Neural progenitor cell (in vitro differentiated cells): Measurements from ENCODE around the gene ZNF300. TPM values are rescaled to one million over a fixed set of nuclear protein-coding genes. Genes with fewer than 3 reads are reported as not detected.
"Not testable (repeated sequence)": the region's sequence is repeated elsewhere in the genome, so short reads cannot be mapped to it uniquely, and the experiment has no call there.

ENCODE experiments used
- DNase-seq: peaks from one replicate; pipeline ENCODE4 v3.0.0-alpha.2; 2016; ENCODE audit warnings: low spot score
- H2AFZ ChIP-seq: fragments of 200-600 bp; sonication (generic); replicated peaks from 2 replicates; pipeline ENCODE4 v1.6.1; 2016; ENCODE audit warnings: antibody characterized with exemption
- H3F3A ChIP-seq: fragments of 200-600 bp; sonication (generic); 2 replicates; pipeline ENCODE4 v1.6.1; 2016; ENCODE audit warnings: antibody characterized with exemption, low read depth
- H3K27ac ChIP-seq: fragments of 200-600 bp; sonication (generic); 2 replicates; pipeline ENCODE4 v1.5.1; 2016; ENCODE audit warnings: mild to moderate bottlenecking
- H3K27me3 ChIP-seq: fragments of 200-600 bp; sonication (generic); 2 replicates; pipeline ENCODE4 v1.6.1; 2016; ENCODE audit warnings: mild to moderate bottlenecking, moderate library complexity
- H3K36me3 ChIP-seq: fragments of 200-600 bp; sonication (generic); 2 replicates; pipeline ENCODE4 v1.5.1; 2016
- H3K4me1 ChIP-seq: fragments of 200-600 bp; sonication (generic); 2 replicates; pipeline ENCODE4 v1.6.1; 2016; ENCODE audit warnings: mixed run types
- H3K4me2 ChIP-seq: fragments of 200-600 bp; sonication (generic); 2 replicates; pipeline ENCODE4 v1.6.1; 2016
- H3K4me3 ChIP-seq: fragments of 200-600 bp; sonication (generic); 2 replicates; pipeline ENCODE4 v1.5.1; 2016
- H3K79me2 ChIP-seq: fragments of 200-600 bp; sonication (generic); 2 replicates; pipeline ENCODE4 v1.6.1; 2016; ENCODE audit warnings: low read depth
- H3K9ac ChIP-seq: fragments of 200-600 bp; sonication (generic); 2 replicates; pipeline ENCODE4 v1.6.1; 2016
- H3K9me3 ChIP-seq: fragments of 200-600 bp; sonication (generic); 2 replicates; pipeline ENCODE4 v1.5.1; 2016; ENCODE audit warnings: low read depth
- H4K20me1 ChIP-seq: fragments of 200-600 bp; sonication (generic); 2 replicates; pipeline ENCODE4 v1.6.1; 2016; ENCODE audit warnings: low read depth
- H3K27ac Mint-ChIP-seq: 3 replicates; pipeline ENCODE4 v1.8.0; 2021; ENCODE audit warnings: mixed read lengths
- H3K27me3 Mint-ChIP-seq: 2 replicates; pipeline ENCODE4 v1.8.0; 2022; ENCODE audit warnings: low read depth, mild to moderate bottlenecking, inconsistent platforms, moderate library complexity, mixed read lengths; ENCODE audit not compliant: insufficient read depth
- H3K36me3 Mint-ChIP-seq: 3 replicates; pipeline ENCODE4 v1.8.0; 2021; ENCODE audit warnings: mixed read lengths
- H3K4me1 Mint-ChIP-seq: 3 replicates; pipeline ENCODE4 v1.8.0; 2021; ENCODE audit warnings: mixed read lengths
- H3K4me3 Mint-ChIP-seq: 3 replicates; pipeline ENCODE4 v1.8.0; 2021; ENCODE audit warnings: mild to moderate bottlenecking, moderate library complexity, mixed read lengths
- H3K9me3 Mint-ChIP-seq: 3 replicates; pipeline ENCODE4 v1.8.0; 2020; ENCODE audit warnings: mixed read lengths
- EZH2 ChIP-seq: fragments of 200-600 bp; sonication (generic); IDR thresholded peaks from 2 replicates; pipeline ENCODE4 v1.6.1; 2017; ENCODE audit warnings: antibody characterized with exemption, mild to moderate bottlenecking, moderate library complexity
- EZH2phosphoT487 ChIP-seq: fragments of 200-600 bp; sonication (generic); IDR thresholded peaks from 2 replicates; pipeline ENCODE4 v1.6.1; 2017; ENCODE audit warnings: antibody characterized with exemption
- total RNA-seq: library from RNA; depleted of rRNA; stranded (reverse); fragments of >200 nt; gene quantifications from 2 replicates; pipeline ENCODE4 v1.2.3, GENCODE V29; 2015; ENCODE audit warnings: low replicate concordance
- TF ChIP-seq, protein P1 (sequence below): fragments of 200-600 bp; sonication (generic); IDR thresholded peaks from 2 replicates; pipeline ENCODE4 v1.5.1; 2017; ENCODE audit warnings: antibody characterized with exemption, mild to moderate bottlenecking

ZNF300 gene
- total RNA-seq, 1 donor from 2014 or later = 28.8 TPM

GRCh38 chr5:150860246-150860821, 44.4 kb downstream of the ZNF300 start:
- no peaks in the 10 kb centered on the region for H4K20me1 ChIP-seq
- H3K36me3 ChIP-seq = no peaks in the 10 kb centered on the region
- Mint-ChIP-seq H3K27ac (no peak overlapping the region), H3K4me3 (no peak overlapping the region), H3K4me1 (no peaks in the 10 kb centered on the region), H3K36me3 (no peaks in the 10 kb centered on the region), H3K9me3 (no peaks in the 10 kb centered on the region), H3K27me3 (peaks cover 2% of the 10 kb centered on the region)
- no peak overlapping the region for H3K4me3 ChIP-seq
- H3K4me2 ChIP-seq = no peak overlapping the region
- H2AFZ ChIP-seq = no peak overlapping the region
- H3K4me1 ChIP-seq = no peaks in the 10 kb centered on the region
- H3F3A ChIP-seq = no peaks in the 10 kb centered on the region
- H3K27ac ChIP-seq = no peak overlapping the region
- no peaks in the 10 kb centered on the region for H3K79me2 ChIP-seq
- TF ChIP-seq EZH2phosphoT487 = no peak
- no peak overlapping the region for H3K9ac ChIP-seq
- H3K9me3 ChIP-seq = no peaks in the 10 kb centered on the region
- no peak for DNase-seq
- no peaks in the 10 kb centered on the region for H3K27me3 ChIP-seq

GRCh38 chr5:150856700-150857099, 48.1 kb downstream of the ZNF300 start:
- not testable (repeated sequence) for H3K79me2 ChIP-seq, H3K4me3 ChIP-seq, H3K36me3 Mint-ChIP-seq, H3K4me1 Mint-ChIP-seq, H3K4me2 ChIP-seq, H3K27ac Mint-ChIP-seq, H3K9me3 Mint-ChIP-seq, H3K9ac ChIP-seq, H3F3A ChIP-seq, H3K4me1 ChIP-seq, H2AFZ ChIP-seq, DNase-seq, H3K27me3 ChIP-seq, H3K9me3 ChIP-seq, H3K4me3 Mint-ChIP-seq, H4K20me1 ChIP-seq, H3K36me3 ChIP-seq, H3K27ac ChIP-seq, H3K27me3 Mint-ChIP-seq

DNA sequence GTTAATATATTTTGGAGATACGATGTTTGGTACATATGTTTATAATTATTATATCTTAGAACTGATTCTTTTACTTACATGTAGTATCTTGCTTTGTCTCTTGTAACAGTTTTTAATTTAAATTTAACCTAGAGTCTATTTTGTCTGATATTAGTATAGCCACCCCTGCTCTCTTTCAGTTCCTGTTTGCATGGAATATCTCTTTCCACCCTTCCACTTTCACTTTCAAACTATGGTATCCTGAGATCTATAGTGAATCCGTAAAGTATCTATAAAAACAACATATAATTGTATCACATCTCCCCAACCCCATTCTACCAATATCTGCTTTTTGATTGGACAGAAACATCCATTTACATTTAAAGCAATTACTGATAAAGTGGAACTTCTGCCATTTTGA, 51.2 kb downstream of the ZNF300 start:
- TF ChIP-seq EZH2phosphoT487 (no peak), EZH2 (no peak)
- TF ChIP-seq, protein P1, sequence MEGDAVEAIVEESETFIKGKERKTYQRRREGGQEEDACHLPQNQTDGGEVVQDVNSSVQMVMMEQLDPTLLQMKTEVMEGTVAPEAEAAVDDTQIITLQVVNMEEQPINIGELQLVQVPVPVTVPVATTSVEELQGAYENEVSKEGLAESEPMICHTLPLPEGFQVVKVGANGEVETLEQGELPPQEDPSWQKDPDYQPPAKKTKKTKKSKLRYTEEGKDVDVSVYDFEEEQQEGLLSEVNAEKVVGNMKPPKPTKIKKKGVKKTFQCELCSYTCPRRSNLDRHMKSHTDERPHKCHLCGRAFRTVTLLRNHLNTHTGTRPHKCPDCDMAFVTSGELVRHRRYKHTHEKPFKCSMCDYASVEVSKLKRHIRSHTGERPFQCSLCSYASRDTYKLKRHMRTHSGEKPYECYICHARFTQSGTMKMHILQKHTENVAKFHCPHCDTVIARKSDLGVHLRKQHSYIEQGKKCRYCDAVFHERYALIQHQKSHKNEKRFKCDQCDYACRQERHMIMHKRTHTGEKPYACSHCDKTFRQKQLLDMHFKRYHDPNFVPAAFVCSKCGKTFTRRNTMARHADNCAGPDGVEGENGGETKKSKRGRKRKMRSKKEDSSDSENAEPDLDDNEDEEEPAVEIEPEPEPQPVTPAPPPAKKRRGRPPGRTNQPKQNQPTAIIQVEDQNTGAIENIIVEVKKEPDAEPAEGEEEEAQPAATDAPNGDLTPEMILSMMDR = no peak
- no peaks in the 10 kb centered on the region for H4K20me1 ChIP-seq
- H3K79me2 ChIP-seq = no peaks in the 10 kb centered on the region
- Mint-ChIP-seq H3K36me3 (no peaks in the 10 kb centered on the region), H3K9me3 (no peaks in the 10 kb centered on the region), H3K27ac (no peak overlapping the region), H3K27me3 (no peaks in the 10 kb centered on the region), H3K4me1 (no peaks in the 10 kb centered on the region), H3K4me3 (no peak overlapping the region)
- no peaks in the 10 kb centered on the region for H3K36me3 ChIP-seq
- H3K27ac ChIP-seq = no peak overlapping the region
- no peak overlapping the region for H2AFZ ChIP-seq
- no peak for DNase-seq
- H3K27me3 ChIP-seq = no peaks in the 10 kb centered on the region
- H3K9me3 ChIP-seq = no peaks in the 10 kb centered on the region
- no peak overlapping the region for H3K4me3 ChIP-seq
- no peak overlapping the region for H3K4me2 ChIP-seq
- H3K4me1 ChIP-seq = no peaks in the 10 kb centered on the region
- no peaks in the 10 kb centered on the region for H3F3A ChIP-seq
- no peak overlapping the region for H3K9ac ChIP-seq

GRCh38 chr5:150851039-150851438, 53.7 kb downstream of the ZNF300 start:
- H3K9me3 Mint-ChIP-seq = no peaks in the 10 kb centered on the region
- H3K4me2 ChIP-seq = no peak overlapping the region
- H3F3A ChIP-seq = no peaks in the 10 kb centered on the region
- H3K4me3 ChIP-seq = no peak overlapping the region
- H3K9me3 ChIP-seq = no peaks in the 10 kb centered on the region
- H4K20me1 ChIP-seq = no peaks in the 10 kb centered on the region
- no peak for DNase-seq
- no peaks in the 10 kb centered on the region for H3K36me3 Mint-ChIP-seq
- no peaks in the 10 kb centered on the region for H3K36me3 ChIP-seq
- no peak overlapping the region for H3K27ac Mint-ChIP-seq
- peaks cover 4% of the 10 kb centered on the region for H3K27me3 Mint-ChIP-seq
- no peak for TF ChIP-seq EZH2phosphoT487
- no peaks in the 10 kb centered on the region for H3K4me1 ChIP-seq
- no peak overlapping the region for H3K4me3 Mint-ChIP-seq
- H3K9ac ChIP-seq = no peak overlapping the region
- H3K27ac ChIP-seq = no peak overlapping the region
- no peaks in the 10 kb centered on the region for H3K79me2 ChIP-seq
- peaks cover 2% of the 10 kb centered on the region for H3K4me1 Mint-ChIP-seq
- no peak overlapping the region for H2AFZ ChIP-seq
- no peaks in the 10 kb centered on the region for H3K27me3 ChIP-seq

GRCh38 chr5:150848271-150848670, 56.5 kb downstream of the ZNF300 start:
- no peaks in the 10 kb centered on the region for H3F3A ChIP-seq
- no peak overlapping the region for H2AFZ ChIP-seq
- no peak overlapping the region for H3K27ac ChIP-seq
- no peaks in the 10 kb centered on the region for H3K79me2 ChIP-seq
- H3K4me1 ChIP-seq = no peaks in the 10 kb centered on the region
- no peak for DNase-seq
- Mint-ChIP-seq H3K27me3 (peaks cover 4% of the 10 kb centered on the region), H3K4me3 (no peak overlapping the region), H3K27ac (no peak overlapping the region), H3K4me1 (peaks cover 2% of the 10 kb centered on the region), H3K9me3 (no peaks in the 10 kb centered on the region), H3K36me3 (no peaks in the 10 kb centered on the region)
- H3K9ac ChIP-seq = no peak overlapping the region
- H3K9me3 ChIP-seq = no peaks in the 10 kb centered on the region
- no peaks in the 10 kb centered on the region for H3K27me3 ChIP-seq
- no peak overlapping the region for H3K4me3 ChIP-seq
- no peaks in the 10 kb centered on the region for H3K36me3 ChIP-seq
- no peaks in the 10 kb centered on the region for H4K20me1 ChIP-seq
- TF ChIP-seq EZH2phosphoT487 = no peak
- TF ChIP-seq, protein P1 = no peak
- TF ChIP-seq EZH2 = no peak
- no peak overlapping the region for H3K4me2 ChIP-seq
